Psoas muscle (tissue), 8 donors: ENCODE data around the gene IL10RB. TPM values are rescaled to one million over a fixed set of nuclear protein-coding genes. Genes with fewer than 3 reads are reported as not detected.

Source experiments
- ATAC-seq, 4 donors: fragments of 200-7000 bp; cut with Tn5 transposase; one replicate each; pipeline ENCODE4 v1.9.1; 2020; ENCODE audit warnings: moderate library complexity in 3 of 4, mild to moderate bottlenecking in 2 of 4
- DNase-seq, 2 donors: peaks; one replicate each; pipeline ENCODE4 v3.0.0-alpha.2; 2020
- H3K27ac ChIP-seq: fragments of 200-600 bp; one replicate; pipeline ENCODE4 v1.8.0; 2022
- H3K27me3 ChIP-seq, 3 donors: fragments of 200-600 bp in 1 of 3; one replicate each; pipeline versions ENCODE4 v1.6.1 to v1.8.0; 2013 to 2022; ENCODE audit warnings: low read length in 2 of 3, mild to moderate bottlenecking in 2 of 3, moderate library complexity in 1 of 3; ENCODE audit not compliant: insufficient read depth in 3 of 3
- H3K36me3 ChIP-seq, 2 donors: fragments of 200-600 bp in 1 of 2; one replicate each; pipeline versions ENCODE4 v1.6.1 to v1.8.0; 2013 to 2022; ENCODE audit warnings: low read depth in 1 of 2, mild to moderate bottlenecking in 1 of 2, moderate library complexity in 1 of 2; ENCODE audit not compliant: insufficient read depth in 1 of 2
- H3K4me1 ChIP-seq: fragments of 200-600 bp; one replicate; pipeline ENCODE4 v1.8.0; 2022
- H3K4me3 ChIP-seq: fragments of 200-600 bp; one replicate; pipeline ENCODE4 v1.8.0; 2022; ENCODE audit warnings: mild to moderate bottlenecking
- H3K9me3 ChIP-seq: fragments of 200-600 bp; one replicate; pipeline ENCODE4 v1.8.0; 2022
- WGBS, 3 donors: extraction: QIAGEN DNeasy Blood & Tissue Kit; methylation state at CpG; one replicate each; pipeline versions ENCODE4 v1.1.6 to v1.1.7; 2013; 5-methylcytosine and 5-hydroxymethylcytosine counted together
- intact Hi-C, 2 donors: fragments of 100-400 bp; cut with DNase I; formaldehyde crosslinking; loops; one replicate each; pipeline versions ENCODE4 v1.11.0 to v1.14.2; 2022
- polyA plus RNA-seq, 3 donors: library from polyadenylated mRNA; stranded (reverse); fragments of 200-250 nt; gene quantifications; one replicate each; pipeline ENCODE4 v1.2.3, GENCODE V29; 2013
- total RNA-seq, 4 donors: library from RNA; stranded (reverse); fragmentation: NEBNext Ultra II Directional in 2 of 4; extraction: Animal tissue kit (Norgen Biotek cat#: 25700) in 2 of 4; gene quantifications; one replicate each; pipeline versions ENCODE4 v1.2.1 to v1.2.4, GENCODE V29; 2021 to 2023
- TF ChIP-seq, protein P1 (sequence below): fragments of 200-600 bp; IDR thresholded peaks from one replicate; pipeline ENCODE4 v1.8.0; 2022; ENCODE audit warnings: antibody characterized with exemption
- donor health status: healthy with polysubstance abuse.
- donor health status: DM: no; HTN: no; CAD: no; lungs with moderate emphysema.
- donor health status: Bipolar disorder and iron deficiency.
- donor health status: healthy.
- donor health status: DM: yes; HTN: yes; CAD: no.
- donor health status: DM: no; HTN: no; CAD: no.
- donor health status: DM: no; HTN: no; CAD: no.
- donor health status: DM: yes; HTN: yes; CAD: no.

Gene IL10RB
- total and polyA plus RNA-seq, 7 donors, result 4.4 to 9.3 (median 7.2) TPM

DNA sequence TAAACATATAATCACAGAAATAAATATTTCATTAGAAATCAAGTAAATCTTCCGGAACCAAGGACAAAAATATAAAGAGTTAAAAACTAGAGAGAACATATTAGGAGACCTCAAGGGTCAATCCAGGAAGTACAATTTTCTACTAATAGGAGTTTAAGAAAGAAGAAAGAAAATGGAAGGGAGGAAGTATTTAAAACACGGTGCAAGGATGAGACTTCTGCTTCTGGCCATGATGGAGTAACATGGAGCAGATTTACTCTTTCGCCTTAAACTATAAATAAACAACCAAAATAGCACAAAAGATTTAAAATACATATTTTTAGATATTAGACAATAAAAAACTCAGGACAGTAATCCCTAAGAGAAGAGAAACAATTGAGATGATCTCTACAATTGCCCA lies 46.0 kb downstream of the IL10RB start:
- Histone ChIP-seq H3K4me1 (no peaks in the 10 kb centered on the region), H3K36me3 (no peaks in the 10 kb centered on the region), H3K4me3 (no peak overlapping the region), H3K9me3 (no peaks in the 10 kb centered on the region), H3K27ac (no peak overlapping the region), H3K27me3 (no peaks in the 10 kb centered on the region)
- ATAC-seq (no peak), DNase-seq (no peak)
- WGBS, 3 donors, result 83 to 93% (median 83%) methylated on average over 3 of the region's 3 CpGs
- intact Hi-C loops, result no loop called here
- TF ChIP-seq, protein P1, sequence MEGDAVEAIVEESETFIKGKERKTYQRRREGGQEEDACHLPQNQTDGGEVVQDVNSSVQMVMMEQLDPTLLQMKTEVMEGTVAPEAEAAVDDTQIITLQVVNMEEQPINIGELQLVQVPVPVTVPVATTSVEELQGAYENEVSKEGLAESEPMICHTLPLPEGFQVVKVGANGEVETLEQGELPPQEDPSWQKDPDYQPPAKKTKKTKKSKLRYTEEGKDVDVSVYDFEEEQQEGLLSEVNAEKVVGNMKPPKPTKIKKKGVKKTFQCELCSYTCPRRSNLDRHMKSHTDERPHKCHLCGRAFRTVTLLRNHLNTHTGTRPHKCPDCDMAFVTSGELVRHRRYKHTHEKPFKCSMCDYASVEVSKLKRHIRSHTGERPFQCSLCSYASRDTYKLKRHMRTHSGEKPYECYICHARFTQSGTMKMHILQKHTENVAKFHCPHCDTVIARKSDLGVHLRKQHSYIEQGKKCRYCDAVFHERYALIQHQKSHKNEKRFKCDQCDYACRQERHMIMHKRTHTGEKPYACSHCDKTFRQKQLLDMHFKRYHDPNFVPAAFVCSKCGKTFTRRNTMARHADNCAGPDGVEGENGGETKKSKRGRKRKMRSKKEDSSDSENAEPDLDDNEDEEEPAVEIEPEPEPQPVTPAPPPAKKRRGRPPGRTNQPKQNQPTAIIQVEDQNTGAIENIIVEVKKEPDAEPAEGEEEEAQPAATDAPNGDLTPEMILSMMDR, result no peak

DNA sequence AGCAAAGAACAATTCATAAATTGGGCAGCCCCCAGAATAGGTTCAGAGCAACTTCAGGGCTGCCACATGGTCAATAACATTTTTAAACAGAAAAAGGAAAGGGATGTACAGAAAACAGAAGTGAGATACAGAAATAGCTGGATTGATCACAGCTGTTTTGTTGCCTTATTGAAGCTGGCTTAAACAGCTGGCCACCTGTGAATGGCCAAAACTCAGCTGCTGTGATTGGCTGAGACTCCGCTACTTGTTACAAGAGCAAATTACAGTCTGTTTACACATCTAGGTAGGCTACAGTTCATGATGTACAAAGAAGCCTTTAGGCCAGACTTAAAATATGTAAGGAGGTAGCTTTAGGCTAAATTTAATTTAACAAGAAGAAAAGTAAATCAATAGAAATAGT lies 47.0 kb downstream of the IL10RB start:
- Histone ChIP-seq H3K4me3 (no peak overlapping the region), H3K27me3 (no peaks in the 10 kb centered on the region), H3K27ac (no peak overlapping the region), H3K9me3 (no peaks in the 10 kb centered on the region), H3K4me1 (no peaks in the 10 kb centered on the region), H3K36me3 (no peaks in the 10 kb centered on the region)
- ATAC-seq (no peak), DNase-seq (no peak)
- TF ChIP-seq, protein P1, result no peak
- intact Hi-C loops, result no loop called here
- WGBS, 3 donors, result 94 to 100% (median 97%) methylated on average over 1 of the region's 1 CpG

- Histone ChIP-seq H3K36me3 (no peaks in the 10 kb centered on the region), H3K4me1 (no peaks in the 10 kb centered on the region), H3K9me3 (no peaks in the 10 kb centered on the region), H3K27me3 (no peaks in the 10 kb centered on the region), H3K27ac (no peak overlapping the region), H3K4me3 (no peak overlapping the region)
- ATAC-seq (no peak), DNase-seq (no peak)
- WGBS, 3 donors, result 81 to 96% (median 96%) methylated on average over 4 of the region's 4 CpGs
- intact Hi-C loops, result no loop called here
- TF ChIP-seq, protein P1, result no peak
These were observed 47.4 kb downstream of the IL10RB start for GRCh38 chr21:33313611-33314010.

GRCh38 chr21:33314111-33314510 lies 47.9 kb downstream of the IL10RB start:
- DNase-seq (no peak), ATAC-seq (no peak)
- H3K9me3 ChIP-seq, result no peaks in the 10 kb centered on the region
- H3K27me3 ChIP-seq, result no peaks in the 10 kb centered on the region
- WGBS, 3 donors, result 75 to 83% (median 79%) methylated on average over 4 of the region's 4 CpGs
- H3K27ac ChIP-seq, result no peak overlapping the region
- intact Hi-C loops, result no loop called here
- TF ChIP-seq, protein P1, result no peak
- no peaks in the 10 kb centered on the region for H3K36me3 ChIP-seq
- no peaks in the 10 kb centered on the region for H3K4me1 ChIP-seq
- H3K4me3 ChIP-seq, result no peak overlapping the region

DNA sequence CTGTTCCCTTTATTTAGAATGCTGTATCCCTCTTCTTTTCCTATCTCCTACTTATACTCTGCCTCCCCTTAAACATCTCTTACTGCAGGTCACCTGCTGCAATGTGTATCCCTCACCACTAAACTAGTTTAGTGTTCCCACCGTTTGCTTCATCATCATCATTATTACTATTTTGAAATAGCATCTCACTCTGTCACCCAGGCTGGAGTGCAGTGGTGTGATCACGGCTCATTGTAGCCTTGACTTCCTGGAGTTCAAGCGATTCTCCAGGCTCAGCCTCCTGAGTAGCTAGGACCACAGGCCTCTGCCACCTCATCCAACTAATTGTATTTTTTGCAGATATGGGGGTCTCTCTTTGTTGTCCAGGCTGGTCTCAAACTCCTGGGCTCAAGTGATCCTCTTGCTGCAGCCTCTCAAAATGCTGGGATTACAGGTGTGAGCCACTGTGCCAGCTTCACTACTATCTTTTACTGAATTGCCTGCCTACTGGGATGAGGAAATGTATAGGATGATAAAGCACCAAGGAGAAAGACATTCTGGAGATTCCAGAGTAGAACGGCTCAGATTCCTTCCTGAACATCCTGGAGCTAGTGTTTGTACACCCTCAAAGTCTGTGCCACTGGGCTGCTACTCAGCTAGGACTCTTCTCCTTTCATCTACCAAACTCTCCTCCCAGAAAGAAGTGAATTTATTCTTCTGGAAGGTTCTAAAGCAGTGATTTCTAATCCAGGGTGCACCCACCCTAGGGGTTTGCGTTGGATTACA lies 50.0 kb downstream of the IL10RB start:
- H3K4me3 ChIP-seq, result no peak overlapping the region
- H3K27me3 ChIP-seq, result no peaks in the 10 kb centered on the region
- no peaks in the 10 kb centered on the region for H3K36me3 ChIP-seq
- no peak for DNase-seq
- H3K4me1 ChIP-seq, result no peaks in the 10 kb centered on the region
- TF ChIP-seq, protein P1, result no peak
- ATAC-seq, result no peak
- no peak overlapping the region for H3K27ac ChIP-seq
- 72 to 76% (median 73%) methylated on average over 5 of the region's 5 CpGs for WGBS, 3 donors
- intact Hi-C loops, result no loop called here
- no peaks in the 10 kb centered on the region for H3K9me3 ChIP-seq
